HG02588 (cell line): Measurements from ENCODE around the gene SIM2.

Experiments used
- ATAC-seq: cut with Tn5 transposase; IDR thresholded peaks from one replicate; pipeline ENCODE4 v1.9.1; 2021; ENCODE audit warnings: mild to moderate bottlenecking, moderate library complexity; ENCODE audit not compliant: unreplicated experiment

SIM2 gene

DNA sequence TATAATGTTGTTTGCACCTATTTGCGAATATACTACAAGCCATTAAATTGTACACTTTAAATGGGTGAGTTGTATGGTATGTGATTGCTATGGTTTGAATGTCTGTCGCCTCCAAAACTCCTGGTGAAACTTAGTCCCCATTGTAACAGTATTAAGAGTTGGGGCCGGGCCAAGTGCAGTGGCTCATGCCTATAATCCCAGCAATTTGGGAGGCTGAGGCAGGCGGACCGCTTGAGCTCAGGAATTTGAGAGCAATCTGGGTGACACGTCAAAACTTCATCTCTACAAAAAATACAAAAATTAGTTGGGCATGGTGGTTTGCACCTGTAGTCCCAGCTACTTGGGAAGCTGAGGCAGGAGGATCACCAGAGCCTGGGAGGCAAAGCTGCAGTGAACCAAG lies 12.0 kb upstream of the SIM2 start:
- ATAC-seq, result no peak

DNA sequence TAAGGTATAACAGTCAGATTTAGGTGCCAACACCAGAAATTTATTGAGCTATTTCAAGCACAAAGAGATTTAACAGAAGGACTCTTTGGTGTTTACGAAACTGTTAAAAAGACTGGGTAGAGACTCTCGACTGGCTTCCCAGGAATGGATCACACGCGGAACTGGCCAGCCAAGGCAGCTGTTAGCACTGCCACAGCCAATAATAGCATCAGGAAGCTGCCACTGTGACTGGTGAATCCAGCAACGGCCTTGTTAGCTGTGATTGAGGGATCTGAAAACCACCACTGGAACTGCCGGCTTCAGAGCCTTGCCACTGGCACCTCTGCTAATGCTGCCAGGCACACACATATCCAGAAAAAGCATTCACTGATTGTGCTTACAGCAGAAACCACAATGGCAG lies 10.6 kb upstream of the SIM2 start:
- ATAC-seq, result no peak

DNA sequence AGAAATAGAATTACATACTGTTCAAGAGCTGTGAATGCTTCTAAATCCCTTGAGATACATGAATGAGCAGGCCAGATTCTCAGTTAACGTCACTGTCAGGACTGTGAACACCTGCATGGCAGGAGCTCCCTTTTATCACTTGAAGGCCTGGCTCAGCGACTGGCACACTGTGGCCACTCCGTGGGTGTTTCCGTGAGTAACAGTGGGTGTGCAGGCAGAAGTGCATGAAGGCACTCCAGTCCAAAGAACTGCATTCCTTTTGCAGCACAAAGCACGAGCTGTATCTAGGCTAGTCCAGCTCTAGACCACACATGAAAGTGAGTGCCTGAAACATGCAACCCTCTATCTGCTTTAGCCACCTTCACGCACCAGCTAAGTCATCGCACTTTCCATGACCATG lies 9.6 kb upstream of the SIM2 start:
- ATAC-seq, result no peak

DNA sequence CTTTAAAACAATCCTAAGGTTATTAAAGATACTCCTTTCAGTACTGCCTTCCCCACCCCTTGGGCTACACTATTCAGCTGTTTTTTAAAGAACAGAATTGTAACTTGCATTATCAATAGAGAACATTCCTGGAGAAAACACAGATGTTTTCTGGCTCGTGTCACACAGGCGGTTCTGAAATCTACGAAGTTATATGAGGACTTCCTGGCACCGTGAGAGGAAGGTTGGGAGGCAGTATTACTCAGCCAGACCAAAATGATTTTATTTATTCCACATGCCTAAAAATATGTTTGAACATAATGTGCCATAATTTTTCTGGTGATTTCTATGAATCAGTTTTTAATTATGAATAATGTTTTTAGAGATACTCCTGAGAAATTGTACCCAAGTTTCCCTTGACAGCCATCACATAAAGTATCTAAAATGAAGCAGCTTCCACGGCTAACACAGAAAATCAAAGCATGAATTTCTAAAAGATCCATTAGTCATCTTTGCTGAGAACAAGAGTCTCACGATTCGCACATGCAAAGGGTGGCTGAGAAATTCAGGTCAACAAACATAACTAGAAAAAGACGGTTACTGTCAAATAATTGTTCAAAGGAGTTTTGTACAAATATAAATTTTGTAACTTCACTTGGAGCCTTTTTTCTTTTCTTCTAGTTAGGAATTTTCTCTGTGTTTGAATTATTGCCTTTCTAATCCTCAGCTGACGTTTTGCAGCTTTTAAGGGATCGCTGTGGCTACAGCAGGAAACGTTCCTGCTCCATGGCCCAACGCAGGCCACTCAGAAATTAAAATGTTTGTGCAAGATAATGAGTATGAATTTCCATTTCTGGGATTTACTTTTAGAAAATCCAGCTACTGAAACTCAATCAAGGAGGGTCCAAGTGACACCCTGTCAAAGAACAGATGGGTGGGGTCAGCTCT lies 8.0 kb upstream of the SIM2 start:
- no peak for ATAC-seq

DNA sequence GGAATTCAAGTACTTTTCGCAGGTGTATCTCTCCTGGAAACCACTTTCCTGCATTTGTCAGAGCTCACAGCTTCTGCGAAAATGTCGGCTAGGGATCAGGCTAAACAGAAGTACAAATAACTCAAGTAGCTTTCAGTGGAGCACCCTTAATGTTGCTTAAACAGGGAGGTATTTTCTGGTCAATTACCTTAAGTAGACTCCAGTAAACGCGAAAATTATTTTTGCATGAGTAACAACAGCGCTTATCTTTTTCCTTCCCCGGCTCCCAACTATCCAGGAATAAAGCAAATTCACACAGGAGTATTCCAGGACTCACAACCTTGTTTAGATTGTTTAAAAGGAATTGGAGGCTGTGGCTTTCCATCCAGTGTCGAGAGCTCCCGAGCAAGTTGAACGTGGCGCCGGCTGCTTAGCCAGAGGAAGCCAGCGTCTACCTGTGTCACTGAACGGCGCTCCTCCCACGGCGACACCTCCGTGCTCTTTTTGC lies 7.3 kb upstream of the SIM2 start:
- no peak for ATAC-seq

DNA sequence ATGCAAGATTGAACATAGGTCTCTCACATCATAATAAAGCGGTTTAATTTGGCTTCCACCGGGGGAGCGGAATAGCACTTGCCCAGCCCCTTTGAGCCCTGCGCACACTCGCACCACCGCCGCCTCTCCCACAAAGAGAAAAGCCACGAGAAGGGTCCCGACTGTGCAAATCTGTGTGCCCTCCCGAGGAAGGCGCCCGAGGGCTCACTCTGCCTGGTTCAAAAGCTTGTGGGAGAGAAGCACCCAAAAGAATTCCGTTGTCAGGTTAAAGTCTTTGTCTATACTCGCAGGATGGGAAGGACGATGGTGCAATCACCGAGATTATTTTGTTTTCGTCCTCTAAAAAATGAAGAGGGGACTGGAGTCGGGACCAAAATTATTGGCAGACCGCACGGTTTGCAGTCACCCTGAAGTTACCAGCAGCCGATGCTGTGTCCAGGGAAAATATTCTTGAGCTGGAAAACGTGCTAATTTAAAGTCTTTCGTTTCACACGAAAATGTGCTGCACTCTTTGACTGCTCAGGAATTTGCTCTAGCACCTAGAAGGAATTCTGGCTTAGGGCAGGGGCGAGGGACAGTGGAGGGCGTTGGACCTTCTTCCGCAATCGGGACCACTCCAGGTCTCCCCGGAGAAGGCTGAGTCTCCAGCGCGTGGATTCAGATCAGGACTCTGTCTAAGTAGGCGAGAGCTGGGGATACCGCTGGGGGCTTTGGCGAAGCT lies 6.6 kb upstream of the SIM2 start:
- ATAC-seq, result no peak

DNA sequence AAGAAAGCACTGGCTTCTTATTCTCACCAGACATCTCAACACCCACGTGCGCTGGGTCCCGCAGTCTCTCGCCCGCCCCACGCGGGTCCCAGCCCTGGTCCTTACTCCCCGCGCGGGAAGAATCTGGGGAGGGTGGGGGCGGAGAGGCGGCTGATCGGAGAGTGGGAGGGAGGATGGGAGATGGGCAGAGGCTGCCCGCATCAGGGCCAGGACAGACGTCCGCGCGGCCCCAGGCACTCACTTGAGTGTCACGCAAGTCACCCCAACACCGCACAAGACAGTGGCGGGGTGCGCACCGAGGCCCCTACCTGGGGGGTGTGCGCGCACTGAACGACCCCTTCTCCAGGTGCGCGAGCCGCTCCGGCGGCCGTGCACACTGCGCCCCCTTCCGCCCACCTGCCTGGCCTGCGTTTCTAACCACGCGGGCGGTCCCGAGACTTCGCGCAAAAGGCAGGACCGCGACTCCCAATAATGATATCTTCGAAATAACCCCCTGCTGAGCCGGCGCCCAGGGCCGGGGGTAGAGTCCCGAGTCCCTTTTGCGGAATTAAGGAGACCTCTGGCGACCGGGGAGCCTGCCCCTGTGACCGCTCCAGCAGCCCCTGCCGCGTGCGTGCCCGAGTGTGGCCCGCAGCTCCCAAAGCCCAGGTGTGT lies 6.0 kb upstream of the SIM2 start:
- ATAC-seq, result no peak

DNA sequence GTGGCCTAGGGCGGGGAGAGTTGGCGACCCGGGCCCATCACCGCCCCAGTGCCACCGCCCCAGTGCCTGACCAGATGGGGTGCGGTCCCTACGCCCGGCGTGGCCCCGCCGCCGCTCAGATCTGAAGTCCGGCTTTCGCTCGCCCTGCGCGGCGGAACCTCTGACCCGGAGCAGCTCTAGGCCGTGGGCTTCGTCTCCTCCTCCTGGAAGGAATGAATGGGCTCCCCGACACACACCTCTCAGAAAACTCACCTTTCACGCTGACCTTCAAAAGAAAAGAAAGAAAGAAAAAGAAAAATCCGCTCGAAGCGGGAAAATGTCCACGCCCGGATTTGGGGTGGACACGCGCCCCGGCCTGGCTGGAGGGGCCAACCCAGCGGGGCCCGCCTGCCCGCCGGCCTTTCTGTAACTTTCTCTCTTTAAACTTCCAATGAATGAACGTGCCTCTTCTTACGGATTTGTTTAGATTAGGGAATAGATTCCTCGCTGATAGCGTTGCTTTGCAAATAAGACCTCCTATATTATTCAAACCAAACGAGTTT lies 5.4 kb upstream of the SIM2 start:
- no peak for ATAC-seq

DNA sequence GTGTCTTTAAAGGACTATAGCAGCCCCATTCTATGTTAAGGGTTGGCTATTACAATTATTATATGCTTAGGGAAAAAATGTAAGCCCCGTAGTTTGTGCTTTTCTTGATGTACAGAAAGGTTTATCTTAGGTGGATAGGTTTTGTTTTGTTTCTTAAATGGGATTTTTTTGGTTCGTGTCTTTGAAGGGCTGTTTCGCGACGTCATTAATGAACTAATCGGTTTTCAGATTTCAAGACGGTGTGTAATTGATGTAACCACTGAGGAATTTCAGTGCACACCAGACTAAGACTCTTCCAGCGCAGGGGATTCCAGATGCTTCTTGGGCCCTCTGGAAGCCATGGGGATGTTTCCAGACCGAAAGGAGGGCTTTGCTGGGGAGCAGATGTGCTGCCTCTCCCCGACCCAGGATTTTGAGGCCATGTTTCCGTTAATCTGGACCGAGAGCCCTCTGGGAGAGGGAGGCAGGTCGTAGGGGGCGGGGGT lies 4.8 kb upstream of the SIM2 start:
- no peak for ATAC-seq

DNA sequence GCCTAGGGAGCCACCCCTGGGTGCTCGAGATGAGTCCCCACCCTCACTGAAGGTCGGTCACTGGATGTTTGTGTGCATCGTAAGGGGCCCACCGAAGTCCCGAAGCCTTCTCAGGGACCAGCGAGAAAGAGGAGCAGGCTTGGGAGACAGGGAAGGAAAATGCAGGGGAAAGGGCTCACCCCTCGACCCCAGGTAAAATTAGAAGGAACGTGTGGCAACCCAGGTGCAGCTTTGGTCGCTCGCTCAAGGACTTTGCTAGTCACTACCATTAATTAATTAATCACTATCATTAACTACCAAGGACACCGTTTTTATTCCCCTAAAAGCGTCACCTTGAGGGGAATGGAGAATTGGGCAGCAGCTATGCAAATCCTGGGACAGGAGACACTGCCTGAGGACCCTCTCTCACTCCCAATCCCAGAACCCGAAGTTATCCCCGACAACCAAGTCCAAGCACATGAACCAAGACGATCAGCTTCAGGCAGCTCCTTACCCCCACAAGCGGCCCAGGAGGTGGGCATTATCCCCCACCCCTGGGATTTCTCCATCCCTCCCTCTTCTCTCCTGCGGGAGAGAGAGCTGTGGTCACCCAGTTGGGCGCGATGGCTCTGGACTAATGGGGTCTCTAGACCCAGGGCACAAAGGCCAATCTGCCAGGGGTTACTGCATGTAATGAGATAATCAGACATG lies 4.2 kb upstream of the SIM2 start:
- ATAC-seq, result no peak

DNA sequence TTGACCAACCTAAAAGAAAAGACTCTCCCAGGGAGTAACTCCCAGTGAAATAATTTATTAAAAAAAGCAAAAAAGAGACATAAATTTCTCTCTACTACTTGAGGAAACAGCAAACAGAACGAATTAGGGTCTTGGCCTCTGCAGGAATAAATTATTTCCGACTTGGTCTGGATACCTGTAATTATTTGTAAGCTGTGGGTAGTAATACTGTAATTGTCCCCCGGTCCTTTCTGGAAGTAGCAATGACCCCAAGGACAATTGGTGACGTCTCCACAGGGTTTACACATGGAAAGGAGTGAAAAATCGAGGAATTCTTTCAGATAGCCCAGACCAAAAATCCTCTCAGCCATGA lies 3.7 kb upstream of the SIM2 start:
- no peak for ATAC-seq

DNA sequence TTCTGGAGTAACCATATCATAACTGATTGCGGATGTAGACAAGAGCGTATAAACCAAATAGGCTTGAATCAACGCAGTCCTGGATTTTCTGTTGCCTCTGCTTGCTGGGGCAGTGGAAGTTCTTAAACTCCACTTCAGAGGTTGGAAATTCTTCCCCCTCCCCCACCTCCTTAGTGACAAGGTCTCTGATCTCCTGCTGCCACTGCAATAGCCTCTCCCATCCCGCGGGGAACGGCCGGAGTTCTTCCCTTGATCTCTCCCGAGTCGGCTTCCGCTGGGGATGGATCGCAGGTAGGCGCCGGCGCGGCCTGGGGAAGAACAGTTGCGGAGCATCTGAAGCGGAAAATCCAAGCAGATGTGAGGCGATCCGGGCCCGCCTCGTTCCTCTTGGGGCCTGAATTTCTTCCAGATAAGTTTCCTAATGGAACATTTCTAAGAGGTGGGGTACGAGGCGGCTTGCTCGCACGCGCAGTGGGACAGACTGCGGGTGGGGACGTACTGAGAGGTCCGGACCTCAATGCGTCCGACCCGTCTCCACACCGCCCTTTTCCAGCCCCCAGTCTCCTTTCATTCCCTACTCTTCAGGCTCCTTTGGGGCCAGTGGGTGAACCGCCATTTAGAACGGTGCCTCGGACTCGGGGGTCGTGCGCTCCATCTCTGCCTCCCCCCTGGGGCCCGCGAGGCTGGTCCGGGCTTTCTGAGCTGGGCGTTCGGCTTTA lies 3.1 kb upstream of the SIM2 start:
- ATAC-seq, result no peak

DNA sequence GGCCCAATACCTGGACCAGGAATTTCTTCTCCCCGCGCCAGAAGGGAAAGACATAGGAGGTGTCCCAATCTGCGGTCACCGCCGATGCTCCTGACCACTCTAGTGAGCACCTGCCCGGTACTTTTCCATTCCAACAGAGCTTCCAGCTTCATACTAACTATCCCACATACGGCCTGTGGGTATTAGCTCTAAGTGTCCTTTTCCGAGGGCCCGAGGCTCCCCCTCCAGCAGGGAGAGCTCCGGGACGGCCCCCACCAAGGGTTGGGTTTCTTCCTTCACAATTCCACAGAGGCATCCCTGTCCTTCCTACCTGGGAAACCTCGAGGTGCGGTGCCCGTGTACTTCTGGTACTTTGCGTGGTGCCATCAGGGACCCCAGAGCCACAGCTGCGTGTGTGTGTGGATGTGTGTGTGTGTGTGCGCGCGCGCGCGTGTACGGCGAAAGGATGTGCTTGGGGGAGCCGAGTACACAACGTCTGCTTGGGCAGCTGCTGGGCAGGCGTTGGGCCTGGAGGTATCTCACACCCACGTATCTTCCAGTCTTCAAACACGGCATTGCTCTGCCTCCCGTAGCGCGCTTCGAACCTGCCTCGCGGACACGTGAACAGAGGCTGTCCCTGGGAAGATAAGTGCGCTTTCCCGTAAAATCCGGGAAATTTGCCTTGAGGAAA lies 2.4 kb upstream of the SIM2 start:
- no peak for ATAC-seq

DNA sequence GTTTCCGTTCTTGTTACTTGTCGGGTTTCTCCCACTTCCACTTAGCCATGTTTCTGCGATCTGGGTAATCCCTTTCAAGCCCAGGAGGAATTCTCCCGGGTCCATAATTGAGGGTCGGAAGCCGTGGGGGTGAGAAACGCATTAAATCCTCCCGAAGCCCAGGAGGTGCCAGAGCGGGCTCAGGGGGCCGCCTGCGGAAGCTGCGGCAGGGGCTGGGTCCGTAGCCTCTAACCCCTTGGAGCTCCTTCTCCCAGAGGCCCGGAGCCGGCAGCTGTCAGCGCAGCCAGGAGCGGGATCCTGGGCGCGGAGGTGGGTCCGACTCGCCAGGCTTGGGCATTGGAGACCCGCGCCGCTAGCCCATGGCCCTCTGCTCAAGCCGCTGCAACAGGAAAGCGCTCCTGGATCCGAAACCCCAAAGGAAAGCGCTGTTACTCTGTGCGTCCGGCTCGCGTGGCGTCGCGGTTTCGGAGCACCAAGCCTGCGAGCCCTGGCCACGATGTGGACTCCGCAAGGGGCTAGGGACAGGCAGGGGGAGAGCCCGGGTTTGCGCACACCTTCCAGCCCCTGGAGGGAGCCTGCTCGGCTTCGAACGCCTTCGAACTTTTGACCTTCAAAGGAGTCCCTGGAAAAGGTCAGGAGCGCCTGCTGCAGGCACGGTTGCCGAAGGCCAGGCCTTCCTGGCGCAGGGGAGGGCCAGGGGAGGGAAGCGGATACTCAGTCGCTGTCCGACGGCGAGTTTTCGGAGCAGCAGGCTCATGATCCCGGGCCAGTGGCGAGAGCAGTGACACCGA lies 1.7 kb upstream of the SIM2 start:
- ATAC-seq, result no peak

DNA sequence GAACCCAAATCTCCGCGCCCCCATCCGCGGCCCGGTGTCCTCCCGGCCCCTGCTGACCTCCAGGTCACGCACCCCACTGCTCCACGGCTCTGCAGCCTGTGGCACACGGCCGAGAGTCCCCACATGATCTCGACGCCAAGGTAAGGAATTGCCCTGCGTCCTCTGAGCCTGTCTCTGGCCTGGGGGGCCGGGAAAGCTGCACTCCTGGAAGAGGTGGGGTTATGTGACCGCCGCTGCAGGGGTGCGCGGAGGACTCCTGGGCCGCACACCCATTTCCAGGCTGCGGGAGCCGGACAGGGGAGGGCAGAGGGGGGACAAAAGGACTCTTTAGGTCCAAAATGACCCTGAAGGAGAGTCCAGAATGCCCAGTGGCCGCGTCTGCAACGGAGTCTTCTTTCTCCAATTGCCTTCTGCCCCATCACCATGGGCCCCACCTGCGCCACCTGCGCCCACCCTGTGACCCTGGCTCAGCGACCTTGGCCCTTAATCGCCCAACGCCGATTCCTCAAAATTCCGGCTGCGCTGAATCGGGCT lies 997 bp upstream of the SIM2 start:
- no peak for ATAC-seq

DNA sequence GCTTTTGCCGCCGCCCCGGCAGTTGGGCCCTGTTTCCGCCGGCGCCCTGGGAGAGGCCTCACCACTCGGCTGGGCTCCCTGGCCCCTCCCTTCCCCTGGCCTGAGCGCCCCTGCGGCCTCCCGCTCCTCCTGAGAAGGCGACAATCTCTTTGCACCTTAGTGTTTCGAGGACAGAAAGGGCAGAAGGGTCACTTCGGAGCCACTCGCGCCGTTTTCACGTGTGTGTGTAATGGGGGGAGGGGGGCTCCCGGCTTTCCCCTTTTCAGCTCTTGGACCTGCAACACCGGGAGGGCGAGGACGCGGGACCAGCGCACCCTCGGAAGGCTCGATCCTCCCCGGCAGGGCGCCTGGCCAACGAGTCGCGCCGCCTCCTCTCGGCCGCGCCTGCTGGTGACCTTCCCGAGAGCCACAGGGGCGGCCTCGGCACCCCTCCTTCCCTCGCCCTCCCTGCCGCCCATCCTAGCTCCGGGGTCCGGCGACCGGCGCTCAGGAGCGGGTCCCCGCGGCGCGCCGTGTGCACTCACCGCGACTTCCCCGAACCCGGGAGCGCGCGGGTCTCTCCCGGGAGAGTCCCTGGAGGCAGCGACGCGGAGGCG lies 432 bp upstream of the SIM2 start:
- no peak for ATAC-seq

DNA sequence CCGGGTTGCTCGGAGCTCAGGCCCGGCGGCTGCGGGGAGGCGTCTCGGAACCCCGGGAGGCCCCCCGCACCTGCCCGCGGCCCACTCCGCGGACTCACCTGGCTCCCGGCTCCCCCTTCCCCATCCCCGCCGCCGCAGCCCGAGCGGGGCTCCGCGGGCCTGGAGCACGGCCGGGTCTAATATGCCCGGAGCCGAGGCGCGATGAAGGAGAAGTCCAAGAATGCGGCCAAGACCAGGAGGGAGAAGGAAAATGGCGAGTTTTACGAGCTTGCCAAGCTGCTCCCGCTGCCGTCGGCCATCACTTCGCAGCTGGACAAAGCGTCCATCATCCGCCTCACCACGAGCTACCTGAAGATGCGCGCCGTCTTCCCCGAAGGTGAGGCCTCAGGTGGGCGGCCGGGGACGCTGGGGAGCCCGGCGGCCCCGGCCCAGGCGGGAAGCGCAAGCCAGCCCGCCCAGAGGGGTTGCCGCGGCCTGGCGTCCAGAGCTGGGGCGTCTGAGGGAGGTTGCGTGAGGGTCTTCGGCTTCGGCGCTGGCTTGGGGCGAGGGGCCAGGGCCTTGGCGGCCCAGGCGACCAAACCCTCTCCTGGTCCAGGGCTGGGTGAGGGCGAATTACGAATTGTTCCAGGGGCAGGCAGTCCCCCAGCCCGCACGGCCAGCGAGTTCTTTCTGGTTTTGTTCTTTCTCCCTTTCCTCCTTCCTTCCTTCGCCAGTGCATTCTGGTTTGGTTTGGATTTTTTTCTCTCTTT lies 805 bp downstream of the SIM2 start:
- no peak for ATAC-seq
